GM21390 (cell line): ENCODE measurements around the gene LRRC4B.

ENCODE experiments used
- ATAC-seq: cut with Tn5 transposase; IDR thresholded peaks from one replicate; pipeline ENCODE4 v1.9.1; 2021; ENCODE audit not compliant: unreplicated experiment

Gene LRRC4B

GRCh38 chr19:50509366-50509765 is 58.9 kb downstream of the LRRC4B start:
- ATAC-seq: no peak

- ATAC-seq: no peak
Observed at GRCh38 chr19:50508843-50509190, 59.4 kb downstream of the LRRC4B start.

- no peak for ATAC-seq
Observed at GRCh38 chr19:50507376-50507775, 60.9 kb downstream of the LRRC4B start.

GRCh38 chr19:50506700-50507099 is 61.5 kb downstream of the LRRC4B start:
- no peak for ATAC-seq

- ATAC-seq: no peak
Observed at GRCh38 chr19:50505856-50506611, 62.2 kb downstream of the LRRC4B start.

GRCh38 chr19:50501568-50502475 is 66.4 kb downstream of the LRRC4B start:
- ATAC-seq: no peak

- ATAC-seq: no peak
Observed at GRCh38 chr19:50501186-50501567, 67.1 kb downstream of the LRRC4B start.

- ATAC-seq: no peak
Observed at GRCh38 chr19:50500753-50501151, 67.5 kb downstream of the LRRC4B start.

- ATAC-seq: no peak
Observed at GRCh38 chr19:50500060-50500752, 68.0 kb downstream of the LRRC4B start.

GRCh38 chr19:50498219-50499056 is 69.8 kb downstream of the LRRC4B start:
- no peak for ATAC-seq

GRCh38 chr19:50497022-50497405 is 71.2 kb downstream of the LRRC4B start:
- ATAC-seq: no peak

GRCh38 chr19:50496189-50497021 is 71.8 kb downstream of the LRRC4B start:
- ATAC-seq: no peak

- no peak for ATAC-seq
Observed at GRCh38 chr19:50495020-50495531, 73.2 kb downstream of the LRRC4B start.

- no peak for ATAC-seq
Observed at GRCh38 chr19:50494186-50495019, 73.8 kb downstream of the LRRC4B start.

- ATAC-seq: no peak
Observed at GRCh38 chr19:50493171-50493570, 75.1 kb downstream of the LRRC4B start.

- no peak for ATAC-seq
Observed at GRCh38 chr19:50492303-50493052, 75.8 kb downstream of the LRRC4B start.

GRCh38 chr19:50490991-50491472 is 77.2 kb downstream of the LRRC4B start:
- ATAC-seq: no peak

- no peak for ATAC-seq
Observed at GRCh38 chr19:50490411-50490811, 77.8 kb downstream of the LRRC4B start.
